OCI-M2 (cell line): ENCODE results near the gene CLASP2.
"Not testable (repeated sequence)": the region's sequence is repeated elsewhere in the genome, so short reads cannot be mapped to it uniquely, and the experiment has no call there.

ENCODE experiments used
- DNase-seq: peaks from one replicate; lab custom pipeline; 2025; ENCODE audit not compliant: unreplicated experiment; lab: John Stamatoyannopoulos, UW

Gene CLASP2

GRCh38 chr3:33717866-33718594, at the start of gene CLASP2:
CLASP2 (minus strand) TSS chr3:33718254; CDS start chr3:33718002, 252 bp downstream.
- DNase-seq: peak; percentile 23

GRCh38 chr3:33758864-33759263, 40.8 kb upstream of the CLASP2 start:
- no peak for DNase-seq

GRCh38 chr3:33758281-33758680, 40.2 kb upstream of the CLASP2 start:
- no peak for DNase-seq

GRCh38 chr3:33754391-33754790, 36.3 kb upstream of the CLASP2 start:
- DNase-seq: not testable (repeated sequence)

GRCh38 chr3:33751336-33751735, 33.3 kb upstream of the CLASP2 start:
- DNase-seq: no peak

- DNase-seq: no peak
These were observed 32.1 kb upstream of the CLASP2 start for GRCh38 chr3:33750211-33750548.

- DNase-seq: no peak
These were observed 31.6 kb upstream of the CLASP2 start for GRCh38 chr3:33749546-33750210.

GRCh38 chr3:33746416-33747116, 28.5 kb upstream of the CLASP2 start:
- no peak for DNase-seq

GRCh38 chr3:33737146-33737545, 19.1 kb upstream of the CLASP2 start:
- DNase-seq: no peak

GRCh38 chr3:33732394-33732793, 14.3 kb upstream of the CLASP2 start:
- DNase-seq: no peak

GRCh38 chr3:33729993-33730392, 11.9 kb upstream of the CLASP2 start:
- DNase-seq: no peak

GRCh38 chr3:33724256-33724655, 6.2 kb upstream of the CLASP2 start:
- no peak for DNase-seq

GRCh38 chr3:33722626-33723370, 4.7 kb upstream of the CLASP2 start:
- DNase-seq: no peak

- DNase-seq: no peak
These were observed 4.1 kb upstream of the CLASP2 start for GRCh38 chr3:33722191-33722590.

GRCh38 chr3:33718595-33718907, 497 bp upstream of the CLASP2 start:
- DNase-seq: no peak

GRCh38 chr3:33717616-33717865, 513 bp downstream of the CLASP2 start:
- no peak for DNase-seq

- DNase-seq: no peak
These were observed 1.8 kb downstream of the CLASP2 start for GRCh38 chr3:33716227-33716626.

GRCh38 chr3:33711100-33711499, 7.0 kb downstream of the CLASP2 start:
- DNase-seq: no peak

GRCh38 chr3:33706056-33706455, 12.0 kb downstream of the CLASP2 start:
- DNase-seq: no peak

GRCh38 chr3:33704891-33705290, 13.2 kb downstream of the CLASP2 start:
- no peak for DNase-seq

GRCh38 chr3:33699275-33699674, 18.8 kb downstream of the CLASP2 start:
- no peak for DNase-seq

GRCh38 chr3:33694944-33695343, 23.1 kb downstream of the CLASP2 start:
- DNase-seq: no peak
